HFFc6 (cell line): Measurements from ENCODE around the gene RAP1GAP2. TPM values are rescaled to one million over a fixed set of nuclear protein-coding genes. Genes with fewer than 3 reads are reported as not detected.
A peak's percentile ranks its signal among the peaks of the same experiment; 100 is the strongest.

Source experiments
- DNase-seq: peaks from one replicate; pipeline ENCODE4 v3.0.0-alpha.2; 2018
- H3K27ac Mint-ChIP-seq: 2 replicates; pipeline ENCODE4 v1.8.0; 2020; ENCODE audit warnings: mild to moderate bottlenecking, mixed read lengths
- H3K27me3 Mint-ChIP-seq: 2 replicates; pipeline ENCODE4 v1.8.0; 2021; ENCODE audit warnings: mild to moderate bottlenecking, moderate library complexity, mixed read lengths; ENCODE audit not compliant: insufficient read depth
- H3K36me3 Mint-ChIP-seq: 2 replicates; pipeline ENCODE4 v1.8.0; 2021; ENCODE audit warnings: low read depth, mixed read lengths
- H3K4me1 Mint-ChIP-seq: 2 replicates; pipeline ENCODE4 v1.8.0; 2020; ENCODE audit warnings: low read depth, mixed read lengths
- H3K4me3 Mint-ChIP-seq: 2 replicates; pipeline ENCODE4 v1.8.0; 2020; ENCODE audit warnings: mild to moderate bottlenecking, moderate library complexity, mixed read lengths
- H3K9me3 Mint-ChIP-seq: 2 replicates; pipeline ENCODE4 v1.8.0; 2020; ENCODE audit warnings: mild to moderate bottlenecking, mixed read lengths
- total RNA-seq, 6 experiments: library from RNA; stranded (reverse); fragmentation: NEBNext Ultra II Directional; extraction: Animal tissue kit (Norgen Biotek cat#: 25700); gene quantifications; 2 replicates in 1 of 6; 3 replicates in 5 of 6; pipeline ENCODE4 v1.2.3, GENCODE V29; 2021
- TF ChIP-seq, protein P1 (sequence below): fragments of 200-600 bp; sonication (generic); IDR thresholded peaks from 2 replicates; pipeline ENCODE4 v1.5.0; 2021; ENCODE audit warnings: antibody characterized with exemption, mild to moderate bottlenecking

RAP1GAP2 gene
- total RNA-seq, 6 experiments from 2014 or later, result 7.9 to 27.4 (median 23.9) TPM

DNA sequence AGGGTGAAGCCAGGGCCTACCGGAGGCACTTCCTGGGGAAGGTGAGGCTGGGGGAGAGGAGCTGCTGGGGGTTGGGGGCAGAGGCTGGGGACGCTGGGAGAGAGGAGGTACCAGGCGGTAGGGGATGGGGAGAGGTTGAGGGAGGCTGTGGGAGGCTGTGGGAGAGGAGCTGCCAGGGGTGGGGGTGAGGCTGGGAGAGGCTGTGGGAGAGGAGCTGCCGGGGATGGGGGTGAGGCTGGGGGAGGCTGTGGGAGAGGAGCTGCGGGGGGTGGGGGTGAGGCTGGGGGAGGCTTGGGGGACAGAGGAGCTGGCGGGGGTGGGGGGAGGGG, 167.8 kb downstream of the RAP1GAP2 start:
- H3K9me3 Mint-ChIP-seq, result no peaks in the 10 kb centered on the region
- no peak for DNase-seq
- peaks cover 4% of the 10 kb centered on the region; the same call in 1 of the 2 replicates for H3K27me3 Mint-ChIP-seq
- H3K4me3 Mint-ChIP-seq, result no peak overlapping the region
- peaks cover 36% of the 10 kb centered on the region for H3K4me1 Mint-ChIP-seq
- TF ChIP-seq, protein P1, sequence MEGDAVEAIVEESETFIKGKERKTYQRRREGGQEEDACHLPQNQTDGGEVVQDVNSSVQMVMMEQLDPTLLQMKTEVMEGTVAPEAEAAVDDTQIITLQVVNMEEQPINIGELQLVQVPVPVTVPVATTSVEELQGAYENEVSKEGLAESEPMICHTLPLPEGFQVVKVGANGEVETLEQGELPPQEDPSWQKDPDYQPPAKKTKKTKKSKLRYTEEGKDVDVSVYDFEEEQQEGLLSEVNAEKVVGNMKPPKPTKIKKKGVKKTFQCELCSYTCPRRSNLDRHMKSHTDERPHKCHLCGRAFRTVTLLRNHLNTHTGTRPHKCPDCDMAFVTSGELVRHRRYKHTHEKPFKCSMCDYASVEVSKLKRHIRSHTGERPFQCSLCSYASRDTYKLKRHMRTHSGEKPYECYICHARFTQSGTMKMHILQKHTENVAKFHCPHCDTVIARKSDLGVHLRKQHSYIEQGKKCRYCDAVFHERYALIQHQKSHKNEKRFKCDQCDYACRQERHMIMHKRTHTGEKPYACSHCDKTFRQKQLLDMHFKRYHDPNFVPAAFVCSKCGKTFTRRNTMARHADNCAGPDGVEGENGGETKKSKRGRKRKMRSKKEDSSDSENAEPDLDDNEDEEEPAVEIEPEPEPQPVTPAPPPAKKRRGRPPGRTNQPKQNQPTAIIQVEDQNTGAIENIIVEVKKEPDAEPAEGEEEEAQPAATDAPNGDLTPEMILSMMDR, result no peak
- H3K27ac Mint-ChIP-seq, result no peak overlapping the region
- H3K36me3 Mint-ChIP-seq, result peaks cover 14% of the 10 kb centered on the region; the same call in 1 of the 2 replicates

DNA sequence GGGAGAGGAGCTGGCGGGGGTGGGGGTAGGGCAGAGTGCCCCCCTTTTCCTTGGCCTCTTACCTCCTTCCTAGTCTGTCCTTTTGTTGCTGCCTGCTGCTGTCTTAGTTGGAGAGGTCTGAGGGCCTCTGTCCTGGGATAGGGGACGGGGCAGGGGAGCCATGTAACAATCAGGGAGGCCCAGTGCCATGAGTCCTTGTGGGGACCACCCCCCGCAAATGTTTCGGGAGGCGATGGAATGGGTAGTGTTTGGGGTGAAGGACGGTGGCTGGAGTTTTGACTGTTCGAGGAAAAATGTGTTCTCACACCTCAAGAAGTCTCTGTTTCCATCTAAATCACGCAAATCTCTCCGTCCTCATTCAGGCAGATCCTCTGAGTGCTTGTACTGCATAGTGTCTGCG, 168.1 kb downstream of the RAP1GAP2 start:
- Mint-ChIP-seq H3K4me3 (no peak overlapping the region), H3K4me1 (peaks cover 32% of the 10 kb centered on the region), H3K36me3 (peaks cover 14% of the 10 kb centered on the region; the same call in 1 of the 2 replicates), H3K27ac (no peak overlapping the region; the same call in 1 of the 2 replicates), H3K9me3 (no peaks in the 10 kb centered on the region), H3K27me3 (peaks cover 4% of the 10 kb centered on the region; the same call in 1 of the 2 replicates)
- no peak for DNase-seq
- TF ChIP-seq, protein P1, result no peak

DNA sequence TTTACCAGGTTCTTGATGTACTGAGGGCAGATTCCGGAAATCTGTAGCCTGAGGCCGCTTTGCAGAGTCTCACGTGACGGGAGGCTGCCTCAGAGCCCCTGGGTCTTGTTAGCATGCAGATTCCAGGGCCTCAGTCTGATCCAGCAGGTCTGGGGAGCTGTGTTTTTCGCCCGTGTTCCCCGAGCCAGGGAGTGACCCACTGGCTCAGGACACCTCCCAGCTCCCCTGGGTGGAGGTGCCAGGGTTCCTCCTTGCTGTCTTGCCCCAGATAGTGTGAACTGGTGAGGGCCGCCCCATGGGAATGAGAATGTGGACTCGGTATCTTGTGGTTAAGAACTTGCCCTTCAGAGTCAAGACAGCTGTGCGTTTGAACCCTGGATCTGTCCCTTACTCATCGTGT, 168.6 kb downstream of the RAP1GAP2 start:
- no peak overlapping the region for H3K27ac Mint-ChIP-seq
- TF ChIP-seq, protein P1, result no peak
- H3K4me1 Mint-ChIP-seq, result peaks cover 29% of the 10 kb centered on the region
- peaks cover 4% of the 10 kb centered on the region; the same call in 1 of the 2 replicates for H3K27me3 Mint-ChIP-seq
- DNase-seq, result no peak
- H3K9me3 Mint-ChIP-seq, result no peaks in the 10 kb centered on the region
- no peak overlapping the region for H3K4me3 Mint-ChIP-seq
- H3K36me3 Mint-ChIP-seq, result peaks cover 14% of the 10 kb centered on the region; the same call in 1 of the 2 replicates

DNA sequence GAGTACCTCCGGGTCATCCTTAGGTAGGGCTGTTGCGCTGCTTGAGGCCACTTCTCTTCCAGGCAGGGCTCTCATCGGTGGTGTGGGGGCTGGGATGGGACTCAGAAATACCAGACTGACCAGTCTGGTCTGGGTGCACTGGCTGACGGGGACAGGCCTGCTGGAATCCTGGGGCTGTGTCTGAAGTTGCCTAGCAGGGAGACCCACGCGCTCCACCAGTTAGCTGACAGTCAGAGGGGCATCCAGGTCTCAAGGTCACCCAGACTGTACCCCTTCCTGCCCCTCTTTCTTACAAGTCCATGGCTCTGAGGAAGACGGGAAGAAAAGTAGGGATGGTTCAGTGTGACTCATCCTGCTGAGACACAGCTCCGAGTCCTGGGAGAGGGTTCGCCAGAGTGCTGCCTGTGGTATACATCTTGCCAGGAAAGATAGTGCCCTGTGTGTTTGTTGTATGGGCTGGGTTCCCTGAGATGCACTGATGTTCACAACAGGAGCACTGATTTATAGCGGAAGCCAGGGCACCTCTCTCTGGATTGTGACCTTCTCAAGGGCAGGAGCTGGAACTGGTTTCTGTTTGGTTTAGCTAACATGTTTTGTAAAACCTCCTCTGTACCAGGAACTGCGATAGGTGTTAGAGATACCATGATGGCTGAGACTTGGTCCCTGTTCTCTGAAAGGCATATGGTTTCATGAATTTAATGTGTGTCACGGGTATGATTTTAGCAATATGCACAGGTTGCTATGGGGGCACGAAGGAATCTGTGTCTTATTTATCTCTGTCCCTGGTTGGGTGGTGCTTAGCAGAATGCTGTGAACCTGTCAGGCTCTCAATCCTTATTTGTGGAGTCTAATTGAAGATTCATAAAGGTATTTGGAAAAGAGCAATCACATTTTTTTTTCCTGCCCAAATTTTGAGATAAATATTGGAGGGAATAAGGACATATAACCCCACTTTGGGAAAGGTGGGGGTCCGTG, 169.7 kb downstream of the RAP1GAP2 start:
- Mint-ChIP-seq H3K4me1 (peaks cover 20% of the 10 kb centered on the region), H3K27me3 (peaks cover 4% of the 10 kb centered on the region; the same call in 1 of the 2 replicates), H3K9me3 (no peaks in the 10 kb centered on the region), H3K27ac (peak overlapping the region; percentile 87), H3K4me3 (peak overlapping the region; percentile 42; the same call in 1 of the 2 replicates), H3K36me3 (peaks cover 14% of the 10 kb centered on the region; the same call in 1 of the 2 replicates)
- DNase-seq, result peak; percentile 41
- TF ChIP-seq, protein P1, result no peak

DNA sequence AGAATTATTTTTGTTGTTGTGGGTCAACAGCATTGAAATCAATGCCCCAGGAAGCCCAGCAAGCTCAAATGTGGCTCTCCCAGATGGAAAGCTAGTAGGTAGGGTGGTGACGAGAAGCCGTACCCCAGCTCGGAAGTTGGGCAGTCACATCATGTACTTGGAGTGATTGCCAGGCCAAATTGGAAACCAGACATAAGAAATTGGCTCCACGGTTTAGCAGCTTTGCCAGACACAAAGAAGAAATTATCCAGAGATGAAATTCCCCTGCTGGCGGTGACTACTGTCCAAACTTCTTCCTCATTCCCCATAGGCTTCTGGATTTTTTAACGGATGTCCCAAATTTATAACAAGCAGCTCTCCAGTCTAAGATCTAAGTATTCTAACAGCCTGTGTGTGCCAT, 171.3 kb downstream of the RAP1GAP2 start:
- Mint-ChIP-seq H3K9me3 (no peaks in the 10 kb centered on the region), H3K27me3 (peaks cover 4% of the 10 kb centered on the region), H3K27ac (no peak overlapping the region), H3K4me1 (peaks cover 29% of the 10 kb centered on the region), H3K4me3 (no peak overlapping the region), H3K36me3 (peaks cover 12% of the 10 kb centered on the region; the same call in 1 of the 2 replicates)
- TF ChIP-seq, protein P1, result no peak
- DNase-seq, result no peak
